H9 (cell line): ENCODE measurements around the gene QRICH2. TPM values are rescaled to one million over a fixed set of nuclear protein-coding genes. Genes with fewer than 3 reads are reported as not detected.

ENCODE experiments used
- DNase-seq: peaks from one replicate; pipeline ENCODE4 v3.0.0-alpha.2; 2017
- H2AFZ ChIP-seq: one replicate; pipeline ENCODE4 v1.6.1; 2013; ENCODE audit warnings: mild to moderate bottlenecking, low read length, control low read depth, moderate library complexity
- H2AK5ac ChIP-seq: 2 replicates; pipeline ENCODE4 v1.6.1; 2013; ENCODE audit warnings: low read length, control low read depth, mixed read lengths; ENCODE audit not compliant: insufficient read length
- H2BK120ac ChIP-seq: one replicate; pipeline ENCODE4 v1.6.1; 2013; ENCODE audit warnings: low read depth, mild to moderate bottlenecking, low read length, control low read depth, inconsistent platforms; ENCODE audit not compliant: poor library complexity, severe bottlenecking
- H2BK12ac ChIP-seq: 2 replicates; pipeline ENCODE4 v1.6.1; 2013; ENCODE audit warnings: low read length, control low read depth, mixed read lengths, low read depth; ENCODE audit not compliant: insufficient read length
- H2BK15ac ChIP-seq: 2 replicates; pipeline ENCODE4 v1.6.1; 2013; ENCODE audit warnings: low read depth, low read length, control low read depth
- H2BK20ac ChIP-seq: one replicate; pipeline ENCODE4 v1.6.1; 2013; ENCODE audit warnings: low read depth, mild to moderate bottlenecking, low read length, control low read depth, inconsistent platforms; ENCODE audit not compliant: poor library complexity, severe bottlenecking
- H2BK5ac ChIP-seq: 2 replicates; pipeline ENCODE4 v1.6.1; 2013; ENCODE audit warnings: low read length, control low read depth, mixed read lengths; ENCODE audit not compliant: insufficient read length
- H3K14ac ChIP-seq: 2 replicates; pipeline ENCODE4 v1.6.1; 2013; ENCODE audit warnings: low read length, control low read depth; ENCODE audit not compliant: insufficient read depth
- H3K18ac ChIP-seq: 2 replicates; pipeline ENCODE4 v1.6.1; 2013; ENCODE audit warnings: low read depth, mild to moderate bottlenecking, mixed read lengths, low read length, control low read depth; ENCODE audit not compliant: insufficient read length
- H3K23ac ChIP-seq: 2 replicates; pipeline ENCODE4 v1.6.1; 2013; ENCODE audit warnings: low read length, control low read depth, mixed read lengths, low read depth; ENCODE audit not compliant: insufficient read length
- H3K23me2 ChIP-seq: 2 replicates; pipeline ENCODE4 v1.6.1; 2013; ENCODE audit warnings: low read depth, mild to moderate bottlenecking, mixed read lengths, low read length, control low read depth; ENCODE audit not compliant: insufficient read length, poor library complexity, severe bottlenecking
- H3K27ac ChIP-seq: 2 replicates; pipeline ENCODE4 v1.5.1; 2013; ENCODE audit warnings: low read length, control low read depth, mixed read lengths, low read depth; ENCODE audit not compliant: insufficient read length
- H3K27me3 ChIP-seq: 2 replicates; pipeline ENCODE4 v1.6.1; 2013; ENCODE audit warnings: low read length, control low read depth, inconsistent platforms; ENCODE audit not compliant: insufficient read depth
- H3K4ac ChIP-seq: 2 replicates; pipeline ENCODE4 v1.6.1; 2013; ENCODE audit warnings: low read depth, mild to moderate bottlenecking, control low read depth, inconsistent platforms, low read length, moderate library complexity
- H3K4me1 ChIP-seq: 2 replicates; pipeline ENCODE4 v1.6.1; 2013; ENCODE audit warnings: low read length, control low read depth, inconsistent platforms; ENCODE audit not compliant: insufficient read depth
- H3K4me2 ChIP-seq: 2 replicates; pipeline ENCODE4 v1.6.1; 2013; ENCODE audit warnings: low read length, control low read depth, mixed read lengths; ENCODE audit not compliant: insufficient read length, insufficient read depth
- H3K56ac ChIP-seq: 2 replicates; pipeline ENCODE4 v1.6.1; 2013; ENCODE audit warnings: low read depth, mild to moderate bottlenecking, mixed read lengths, low read length, control low read depth; ENCODE audit not compliant: insufficient read length
- H3K79me1 ChIP-seq: 2 replicates; pipeline ENCODE4 v1.6.1; 2013; ENCODE audit warnings: low read depth, mild to moderate bottlenecking, moderate library complexity, low read length, control low read depth, inconsistent platforms; ENCODE audit not compliant: insufficient read depth, poor library complexity, severe bottlenecking
- H3K79me2 ChIP-seq: 2 replicates; pipeline ENCODE4 v1.6.1; 2013; ENCODE audit warnings: low read length, control low read depth, inconsistent platforms; ENCODE audit not compliant: insufficient read depth
- H3K9ac ChIP-seq: 2 replicates; pipeline ENCODE4 v1.6.1; 2013; ENCODE audit warnings: low read length, control low read depth, mixed read lengths; ENCODE audit not compliant: insufficient read length; ENCODE audit errors: extremely low read depth
- H3K9me3 ChIP-seq: one replicate; pipeline ENCODE4 v1.6.1; 2013; ENCODE audit warnings: low read depth, low read length, inconsistent platforms; ENCODE audit not compliant: control insufficient read depth
- H3T11ph ChIP-seq: one replicate; pipeline ENCODE4 v1.6.1; 2013; ENCODE audit warnings: mild to moderate bottlenecking, low read length, control low read depth, inconsistent platforms
- H4K20me1 ChIP-seq: one replicate; pipeline ENCODE4 v1.6.1; 2013; ENCODE audit not compliant: control insufficient read depth, insufficient read length, insufficient read depth
- H4K5ac ChIP-seq: 2 replicates; pipeline ENCODE4 v1.6.1; 2013; ENCODE audit warnings: low read depth, mild to moderate bottlenecking, mixed read lengths, low read length, control low read depth; ENCODE audit not compliant: insufficient read length
- H4K8ac ChIP-seq: replicated peaks from 2 replicates; pipeline ENCODE4 v1.6.1; 2013; ENCODE audit warnings: low read length, control low read depth, mixed read lengths, low read depth; ENCODE audit not compliant: insufficient read length
- H4K91ac ChIP-seq: 2 replicates; pipeline ENCODE4 v1.6.1; 2013; ENCODE audit warnings: low read depth, mild to moderate bottlenecking, moderate library complexity, mixed read lengths, low read length, control low read depth; ENCODE audit not compliant: insufficient read length
- H3K27ac Mint-ChIP-seq, 3 experiments: 2 replicates in 2 of 3; 3 replicates in 1 of 3; pipeline ENCODE4 v1.8.0; 2020 to 2021; ENCODE audit warnings: mixed read lengths in 3 of 3, mild to moderate bottlenecking in 1 of 3, moderate library complexity in 1 of 3
- H3K27me3 Mint-ChIP-seq: 2 replicates; pipeline ENCODE4 v1.8.0; 2021; ENCODE audit warnings: low read depth, mild to moderate bottlenecking, moderate library complexity, mixed read lengths
- H3K36me3 Mint-ChIP-seq, 3 experiments: 2 replicates in 2 of 3; 3 replicates in 1 of 3; pipeline ENCODE4 v1.8.0; 2020 to 2021; ENCODE audit warnings: low read depth in 3 of 3, mixed read lengths in 3 of 3; ENCODE audit not compliant: insufficient read depth in 1 of 3
- H3K4me1 Mint-ChIP-seq, 2 experiments: 2 replicates each; pipeline ENCODE4 v1.8.0; 2020; ENCODE audit warnings: mixed read lengths in 2 of 2
- H3K4me3 Mint-ChIP-seq, 2 experiments: 2 replicates in 1 of 2; 3 replicates in 1 of 2; pipeline ENCODE4 v1.8.0; 2020 to 2021; ENCODE audit warnings: mild to moderate bottlenecking in 2 of 2, mixed read lengths in 2 of 2, moderate library complexity in 1 of 2
- H3K9me3 Mint-ChIP-seq, 2 experiments: 2 replicates in 1 of 2; 3 replicates in 1 of 2; pipeline ENCODE4 v1.8.0; 2020; ENCODE audit warnings: mild to moderate bottlenecking in 2 of 2, mixed read lengths in 2 of 2, moderate library complexity in 1 of 2
- WGBS: extraction: QIAGEN DNeasy Blood & Tissue Kit; methylation state at CpG from one replicate; pipeline ENCODE4 v1.1.7; 2013; ENCODE audit warnings: missing lambda C conversion rate, low lambda C conversion rate, mixed read lengths; ENCODE audit not compliant: insufficient read length; ENCODE audit errors: extremely low coverage; 5-methylcytosine and 5-hydroxymethylcytosine counted together
- total RNA-seq: library from RNA; stranded (reverse); gene quantifications from 2 replicates; pipeline ENCODE4 v1.2.1, GENCODE V29; 2021
- TF ChIP-seq, protein P1 (sequence below): fragments of 200-600 bp; sonication (generic); conservative IDR thresholded peaks from 3 replicates; pipeline ENCODE4 v1.8.0; 2021; ENCODE audit warnings: antibody characterized with exemption, mild to moderate bottlenecking

The QRICH2 gene
- total RNA-seq, 1 experiment from 2014 or later: 3.2 TPM

DNA sequence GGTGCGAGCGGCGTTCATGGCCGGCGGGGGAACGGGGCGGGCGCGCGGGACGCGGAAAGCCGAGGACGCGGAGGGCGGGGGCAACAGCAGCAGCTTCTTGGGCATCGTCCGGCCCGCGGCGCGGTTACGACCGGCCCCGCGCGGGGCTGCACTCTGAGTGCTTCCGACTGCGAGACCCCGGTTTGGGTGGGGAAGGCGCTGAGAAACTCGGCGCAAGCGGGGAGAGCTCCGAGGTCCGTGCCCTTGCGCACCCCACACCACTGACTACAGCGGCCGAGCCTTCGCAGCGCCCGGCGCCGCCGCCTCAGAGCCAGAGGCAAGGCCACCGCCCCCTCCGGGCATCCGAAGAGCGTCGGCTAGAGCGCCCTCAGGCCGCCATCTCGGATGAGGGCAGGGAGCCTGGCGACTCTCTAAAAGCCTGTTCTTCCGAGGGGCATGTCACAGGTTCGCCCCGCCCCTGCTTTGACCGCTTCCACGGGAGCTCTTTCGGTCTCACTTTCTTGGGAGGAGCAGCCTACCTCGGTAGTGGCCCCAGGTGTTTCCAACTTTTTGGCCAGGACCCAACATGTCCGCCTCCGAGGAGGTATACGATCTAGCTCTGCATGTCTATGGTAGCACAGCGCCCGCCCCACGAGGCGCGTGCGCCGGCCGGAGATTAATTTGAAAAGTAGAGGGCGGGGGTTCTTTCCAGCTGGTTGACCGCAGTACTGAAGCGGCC is 45.7 kb upstream of the QRICH2 start, which contains the start of gene PRPSAP1:
Gene PRPSAP1 (minus strand): TSS at position 318 of the 718 bp plus-strand sequence. CDS start 213 bp downstream, at position 105.
- H3K27me3 ChIP-seq: no peaks in the 10 kb centered on the region

More for the DNA sequence above, 45.7 kb upstream of the QRICH2 start, which contains the start of gene PRPSAP1:
- peak within 1 kb of the TSS; percentile 86 for H2BK5ac ChIP-seq
- H4K20me1 ChIP-seq: no peaks in the 10 kb centered on the region
- H3K79me1 ChIP-seq: no peaks in the 10 kb centered on the region
- peak within 1 kb of the TSS; percentile 41 for H3K27ac ChIP-seq
- H3K9me3 ChIP-seq: no peaks in the 10 kb centered on the region
- WGBS: no CpG with 5 or more reads among the region's 75 CpGs
- no peaks in the 10 kb centered on the region for H3K4me1 ChIP-seq
- Mint-ChIP-seq H3K27me3 (peaks cover 1% of the 10 kb centered on the region), H3K4me3 (peak within 1 kb of the TSS; percentile 80 to 96), H3K36me3 (peaks cover 0 to 7% (median 3%) of the 10 kb centered on the region in 3 experiments), H3K9me3 (no peaks in the 10 kb centered on the region), H3K27ac (peak within 1 kb of the TSS; percentile 100), H3K4me1 (peaks cover 21 to 24% of the 10 kb centered on the region in 2 experiments)
- H3K79me2 ChIP-seq: no peaks in the 10 kb centered on the region
- no peak within 1 kb of the TSS for H2BK12ac ChIP-seq
- no peak within 1 kb of the TSS for H4K8ac ChIP-seq
- peak; percentile 95 for DNase-seq
- H4K5ac ChIP-seq: no peak within 1 kb of the TSS
- H3K56ac ChIP-seq: no peak within 1 kb of the TSS
- H3T11ph ChIP-seq: no peak within 1 kb of the TSS
- peak within 1 kb of the TSS; percentile 99 for H3K14ac ChIP-seq
- peak within 1 kb of the TSS; percentile 77 for H3K9ac ChIP-seq
- H3K23ac ChIP-seq: no peak within 1 kb of the TSS
- H2AK5ac ChIP-seq: no peak within 1 kb of the TSS
- TF ChIP-seq, protein P1, sequence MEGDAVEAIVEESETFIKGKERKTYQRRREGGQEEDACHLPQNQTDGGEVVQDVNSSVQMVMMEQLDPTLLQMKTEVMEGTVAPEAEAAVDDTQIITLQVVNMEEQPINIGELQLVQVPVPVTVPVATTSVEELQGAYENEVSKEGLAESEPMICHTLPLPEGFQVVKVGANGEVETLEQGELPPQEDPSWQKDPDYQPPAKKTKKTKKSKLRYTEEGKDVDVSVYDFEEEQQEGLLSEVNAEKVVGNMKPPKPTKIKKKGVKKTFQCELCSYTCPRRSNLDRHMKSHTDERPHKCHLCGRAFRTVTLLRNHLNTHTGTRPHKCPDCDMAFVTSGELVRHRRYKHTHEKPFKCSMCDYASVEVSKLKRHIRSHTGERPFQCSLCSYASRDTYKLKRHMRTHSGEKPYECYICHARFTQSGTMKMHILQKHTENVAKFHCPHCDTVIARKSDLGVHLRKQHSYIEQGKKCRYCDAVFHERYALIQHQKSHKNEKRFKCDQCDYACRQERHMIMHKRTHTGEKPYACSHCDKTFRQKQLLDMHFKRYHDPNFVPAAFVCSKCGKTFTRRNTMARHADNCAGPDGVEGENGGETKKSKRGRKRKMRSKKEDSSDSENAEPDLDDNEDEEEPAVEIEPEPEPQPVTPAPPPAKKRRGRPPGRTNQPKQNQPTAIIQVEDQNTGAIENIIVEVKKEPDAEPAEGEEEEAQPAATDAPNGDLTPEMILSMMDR: peak; percentile 34; the same call in 2 of the 3 replicates
- peak within 1 kb of the TSS; percentile 60 for H2AFZ ChIP-seq
- H3K4ac ChIP-seq: no peak within 1 kb of the TSS
- H3K4me2 ChIP-seq: peak within 1 kb of the TSS; percentile 85
- H2BK120ac ChIP-seq: no peak within 1 kb of the TSS
- no peak within 1 kb of the TSS for H2BK20ac ChIP-seq
- H2BK15ac ChIP-seq: no peak within 1 kb of the TSS
- peak within 1 kb of the TSS; percentile 99 for H3K18ac ChIP-seq
- peaks cover 5% of the 10 kb centered on the region for H3K23me2 ChIP-seq
- no peak within 1 kb of the TSS for H4K91ac ChIP-seq
